Caki2 (cell line): Measurements from ENCODE around the gene NEURL1B. TPM values are rescaled to one million over a fixed set of nuclear protein-coding genes. Genes with fewer than 3 reads are reported as not detected.

Source experiments
- DNase-seq: peaks from one replicate; pipeline ENCODE4 v3.0.0-alpha.2; 2015; ENCODE audit warnings: low read depth
- in situ Hi-C: cut with HindIII; loops from 2 replicates; pipeline ENCODE4 v1.10.0; 2016; ENCODE audit warnings: low sequenced_read_pairs, low pct_unique_long_range_greater_than_20kb, mixed read lengths
- total RNA-seq: library from RNA; depleted of rRNA; stranded (reverse); fragments of >200 nt; shearing (Covaris generic); gene quantifications from 2 replicates; pipeline ENCODE4 v1.2.3, GENCODE V29; 2014; ENCODE audit warnings: low replicate concordance

Gene NEURL1B
- total RNA-seq, 1 experiment from 2014 or later: 9.7 TPM

GRCh38 chr5:172605466-172605865, 35.6 kb upstream of the NEURL1B start:
- in situ Hi-C loops: no loop called here
- DNase-seq: no peak

DNA sequence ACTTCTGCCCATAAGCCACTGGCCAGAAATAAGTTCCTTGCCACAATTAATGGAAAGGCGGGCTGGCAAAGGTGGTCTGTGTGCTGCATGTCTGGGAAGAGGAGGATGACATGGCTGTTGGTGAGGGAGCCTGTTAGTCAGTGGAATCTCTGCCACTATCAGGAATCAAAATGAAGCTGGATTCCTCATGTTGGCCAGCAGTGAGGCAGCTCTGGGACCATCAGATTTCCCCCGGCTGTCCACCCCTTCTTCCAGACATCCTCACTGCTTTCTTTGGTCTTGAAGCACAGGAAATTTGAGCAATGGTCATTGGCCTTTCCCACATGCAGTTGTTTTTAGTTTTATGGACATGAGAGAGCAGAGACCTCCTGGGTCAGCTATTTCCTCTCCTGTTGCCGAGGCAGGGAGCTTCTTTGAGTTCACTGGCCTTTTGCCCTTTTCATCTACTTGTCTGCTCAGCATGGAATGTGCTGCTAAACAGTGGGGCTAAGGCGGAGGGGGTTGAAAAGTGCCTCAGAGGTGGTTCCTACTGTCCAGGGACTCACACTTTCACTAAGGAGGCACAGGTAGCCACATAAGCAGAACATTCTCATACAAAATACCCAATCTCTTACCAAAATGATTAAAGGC, 34.8 kb upstream of the NEURL1B start:
- in situ Hi-C loops: no loop called here
- no peak for DNase-seq

DNA sequence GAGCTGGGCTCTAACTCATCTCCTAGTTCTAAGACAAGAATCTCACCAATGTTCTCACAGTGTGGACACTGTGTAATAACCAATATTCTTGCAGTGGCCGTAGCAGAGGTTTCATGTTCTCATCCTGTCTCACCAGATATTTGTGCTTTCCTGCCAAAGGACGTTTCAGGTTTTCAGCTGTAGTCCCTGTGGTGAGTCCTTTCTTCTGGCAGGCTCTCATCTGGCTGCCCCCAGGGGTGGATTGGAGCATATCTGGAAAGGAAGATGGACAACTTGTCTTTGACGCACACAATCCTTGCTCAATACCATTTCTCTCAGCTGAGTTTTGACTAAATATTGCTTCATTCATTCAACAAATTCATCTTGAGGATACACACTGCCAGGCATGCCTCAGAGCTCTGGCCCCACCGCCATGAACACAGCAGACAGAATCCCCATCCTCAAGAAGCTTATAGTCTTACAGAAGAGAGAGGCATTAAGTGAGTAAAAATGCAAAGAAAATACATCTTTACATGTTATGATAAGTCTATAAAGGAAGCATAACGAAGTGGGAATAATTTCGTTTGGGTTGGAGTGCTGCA, 33.8 kb upstream of the NEURL1B start:
- no peak for DNase-seq
- in situ Hi-C loops: no loop called here

DNA sequence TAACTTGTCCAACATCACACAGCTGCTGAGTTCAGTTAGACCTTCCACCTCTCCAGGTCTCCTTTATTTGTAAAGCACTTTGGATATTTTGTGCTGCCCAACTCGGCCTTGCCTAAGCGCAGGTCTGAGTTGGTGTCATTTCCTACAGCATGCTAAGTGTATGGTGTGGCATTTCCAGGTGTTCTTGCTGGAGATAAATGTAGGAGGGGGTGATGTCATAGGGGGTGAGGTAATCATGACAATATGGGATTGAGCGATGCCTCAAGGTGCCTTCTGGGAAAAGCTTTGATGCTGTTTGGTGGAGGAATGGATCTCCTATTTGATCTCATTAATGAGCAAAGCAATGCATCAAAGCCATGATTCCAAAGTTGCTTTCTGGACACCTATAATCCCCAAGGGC, 32.3 kb upstream of the NEURL1B start:
- no peak for DNase-seq
- in situ Hi-C loops: no loop called here

- no peak for DNase-seq
- in situ Hi-C loops: no loop called here
Observed at GRCh38 chr5:172610643-172611042, 30.4 kb upstream of the NEURL1B start.

- no peak for DNase-seq
- in situ Hi-C loops: no loop called here
Observed at GRCh38 chr5:172611913-172612312, 29.1 kb upstream of the NEURL1B start.

DNA sequence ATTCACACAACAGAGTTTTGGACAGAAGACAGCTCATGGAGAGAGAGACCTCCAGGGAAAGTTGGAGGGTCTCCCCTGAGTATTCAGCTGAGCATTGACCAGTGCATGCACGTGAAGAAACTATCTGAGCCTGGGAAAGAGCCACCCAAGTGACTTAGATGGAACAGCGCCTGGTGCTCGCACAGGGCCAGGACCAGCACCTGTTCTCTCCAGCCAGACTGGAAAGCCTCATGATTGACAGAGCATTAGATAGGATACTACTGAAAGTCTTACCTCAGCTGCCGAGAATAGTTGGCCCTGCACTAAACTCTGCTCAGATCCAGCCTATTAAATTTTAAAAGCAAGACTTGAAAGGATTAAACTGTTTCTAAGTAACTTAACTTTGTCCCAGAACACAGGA, 28.3 kb upstream of the NEURL1B start:
- in situ Hi-C loops: no loop called here
- no peak for DNase-seq

- no peak for DNase-seq
- in situ Hi-C loops: no loop called here
Observed at GRCh38 chr5:172616136-172616535, 24.9 kb upstream of the NEURL1B start.

- in situ Hi-C loops: no loop called here
- no peak for DNase-seq
Observed at GRCh38 chr5:172616730-172617129, 24.3 kb upstream of the NEURL1B start.

DNA sequence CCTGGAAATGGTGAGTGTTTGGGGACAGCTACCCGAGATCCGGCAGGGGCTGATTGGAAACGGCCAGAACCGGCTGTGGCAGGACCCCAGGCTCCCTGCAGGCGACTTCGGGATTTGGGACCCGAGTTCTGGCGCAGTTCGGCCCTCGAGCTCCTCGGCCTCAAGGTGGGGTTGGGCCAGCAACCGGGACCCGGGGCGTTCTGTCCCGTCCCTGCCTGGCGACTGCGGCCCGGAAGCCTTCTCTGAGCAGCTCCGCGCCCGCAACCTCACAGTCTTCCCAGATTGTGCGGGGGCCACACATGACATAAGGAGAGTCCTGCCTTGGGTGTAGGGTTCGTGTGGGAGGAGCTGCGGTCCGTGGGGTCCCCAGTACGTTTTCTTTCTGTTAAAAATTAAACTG, 23.2 kb upstream of the NEURL1B start:
- in situ Hi-C loops: no loop called here
- DNase-seq: no peak

DNA sequence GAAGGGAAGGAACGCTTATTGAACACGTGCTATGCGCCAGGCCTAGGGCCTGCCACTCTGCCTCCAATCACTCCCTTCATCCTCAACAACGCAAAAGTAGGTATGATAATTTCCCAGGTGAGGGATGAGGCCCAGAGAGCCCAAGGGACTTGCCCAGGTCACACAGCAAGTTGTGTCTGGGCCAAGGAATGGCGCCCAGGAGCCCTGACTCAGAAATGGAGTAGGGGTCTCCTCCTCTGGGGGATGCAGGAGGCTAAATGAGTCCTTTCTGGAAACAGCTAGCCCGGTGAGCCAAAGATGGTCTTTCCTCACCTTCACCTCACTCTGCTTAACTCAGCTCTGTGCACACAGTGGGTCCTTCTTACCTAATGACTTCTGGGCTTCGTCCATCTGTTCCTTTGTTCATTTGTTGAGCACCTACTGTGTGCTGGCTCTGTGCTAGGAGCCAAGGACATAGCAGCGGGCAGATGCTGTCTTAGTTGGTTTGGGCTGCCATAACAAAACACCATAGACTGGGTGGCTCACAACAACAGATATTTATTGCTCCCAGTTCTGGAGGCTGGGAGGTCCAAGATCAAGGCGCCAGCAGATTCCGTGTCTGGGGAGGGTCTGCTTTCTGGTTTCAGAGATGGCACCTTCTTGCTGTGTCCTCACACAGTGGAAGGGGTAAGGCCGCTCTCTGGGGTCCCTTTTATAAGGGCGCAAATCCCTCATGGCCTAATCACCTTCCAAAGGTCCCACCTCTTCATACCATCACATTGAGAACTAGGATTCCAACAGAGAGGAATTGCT, 22.3 kb upstream of the NEURL1B start:
- in situ Hi-C loops: no loop called here

GRCh38 chr5:172620506-172620905, 20.6 kb upstream of the NEURL1B start:
- in situ Hi-C loops: no loop called here

More for the DNA sequence above, 22.3 kb upstream of the NEURL1B start:
- DNase-seq: no peak

GRCh38 chr5:172622091-172623046, 18.7 kb upstream of the NEURL1B start:
- in situ Hi-C loops: no loop called here
- no peak for DNase-seq

More at GRCh38 chr5:172620506-172620905, 20.6 kb upstream of the NEURL1B start:
- no peak for DNase-seq

- in situ Hi-C loops: no loop called here
- no peak for DNase-seq
Observed at GRCh38 chr5:172623313-172623980, 17.6 kb upstream of the NEURL1B start.

- in situ Hi-C loops: no loop called here
- DNase-seq: no peak
Observed at GRCh38 chr5:172624083-172624995, 16.7 kb upstream of the NEURL1B start.

- in situ Hi-C loops: no loop called here
- no peak for DNase-seq
Observed at GRCh38 chr5:172624996-172625964, 15.8 kb upstream of the NEURL1B start.
